NCI-H345 (cell line): Measurements from ENCODE around the gene KRT8.
"Not testable (repeated sequence)": the region's sequence is repeated elsewhere in the genome, so short reads cannot be mapped to it uniquely, and the experiment has no call there.

Experiments
- DNase-seq: peaks from one replicate; lab custom pipeline; 2025; lab: John Stamatoyannopoulos, UW

KRT8 gene

GRCh38 chr12:52901715-52902541 lies 2.9 kb downstream of the KRT8 start:
- DNase-seq, result no peak

- no peak for DNase-seq
Observed at GRCh38 chr12:52900896-52901714, 3.8 kb downstream of the KRT8 start.

- DNase-seq, result no peak
Observed at GRCh38 chr12:52900166-52900895, 4.5 kb downstream of the KRT8 start.

DNA sequence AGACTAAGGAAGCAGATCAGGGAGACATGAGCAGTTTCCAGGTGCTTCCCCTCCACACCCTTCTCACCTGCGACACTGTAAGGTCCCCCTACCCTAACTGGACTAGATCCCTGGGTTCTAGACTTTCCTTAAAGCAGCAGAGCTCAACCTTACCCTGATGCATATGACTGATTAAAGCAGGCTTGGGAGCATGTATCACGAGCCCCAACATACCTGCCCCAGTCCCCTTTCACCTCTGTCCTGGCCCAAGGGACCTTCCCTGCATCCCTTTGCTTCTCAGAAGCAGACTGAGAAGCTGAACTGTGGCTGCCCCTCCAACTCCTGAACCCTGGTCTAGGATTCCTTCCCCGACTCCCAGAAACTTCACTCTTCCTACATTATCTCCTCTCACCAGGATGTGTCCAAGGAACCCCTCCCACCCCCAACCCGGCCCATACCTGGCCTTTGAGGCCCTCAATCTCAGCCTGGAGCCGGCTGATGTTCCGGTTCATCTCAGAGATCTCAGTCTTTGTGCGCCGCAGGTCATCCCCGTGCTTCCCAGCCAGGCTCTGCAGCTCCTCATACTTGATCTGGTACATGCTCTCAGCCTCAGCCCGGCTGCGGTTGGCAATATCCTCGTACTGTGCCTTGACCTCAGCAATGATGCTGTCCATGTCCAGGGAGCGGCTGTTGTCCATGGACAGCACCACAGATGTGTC lies 5.4 kb downstream of the KRT8 start:
- DNase-seq, result no peak

DNA sequence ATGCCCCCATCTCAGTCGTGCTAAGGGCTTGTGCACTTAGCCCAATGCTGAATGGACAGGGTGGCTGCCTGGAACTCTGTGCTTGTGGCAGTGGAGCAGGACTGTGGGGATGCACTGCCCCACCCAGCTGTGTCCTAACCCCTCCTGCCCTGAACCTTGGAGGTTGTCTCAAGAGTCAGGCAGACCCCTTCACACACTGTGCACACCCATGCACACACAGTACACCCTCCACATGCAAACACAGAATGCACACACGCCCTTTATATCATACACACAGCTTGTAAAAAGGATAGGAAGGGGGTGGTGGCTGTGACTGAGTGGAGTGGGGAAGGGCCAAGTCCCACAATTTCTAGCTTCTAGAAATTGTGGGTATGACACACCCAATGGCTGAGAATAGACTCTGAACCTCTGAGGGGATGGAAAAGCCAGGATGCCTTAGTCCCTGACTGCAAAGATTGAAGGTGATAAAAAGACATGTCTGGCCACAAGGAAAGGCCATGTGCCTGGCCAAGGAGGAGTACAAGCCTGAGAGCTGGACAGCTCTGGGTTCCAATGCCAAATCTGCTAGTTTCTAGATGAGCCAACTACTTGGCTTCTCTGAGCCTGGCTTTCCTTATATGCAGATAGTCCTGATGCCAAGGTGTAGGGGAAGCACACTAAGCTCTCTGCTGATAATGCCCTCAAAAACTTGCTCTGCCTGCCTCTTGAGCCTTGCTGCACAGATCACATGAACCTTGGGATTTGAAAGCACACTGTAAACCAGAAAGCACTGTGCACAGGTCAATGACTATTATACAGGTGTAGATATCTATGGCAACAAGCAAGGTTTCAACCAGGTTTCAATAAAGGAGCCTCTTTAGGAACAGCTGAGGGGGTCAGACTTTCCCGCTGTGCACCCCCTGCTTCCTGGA lies 8.4 kb downstream of the KRT8 start:
- peak; percentile 32 for DNase-seq

DNA sequence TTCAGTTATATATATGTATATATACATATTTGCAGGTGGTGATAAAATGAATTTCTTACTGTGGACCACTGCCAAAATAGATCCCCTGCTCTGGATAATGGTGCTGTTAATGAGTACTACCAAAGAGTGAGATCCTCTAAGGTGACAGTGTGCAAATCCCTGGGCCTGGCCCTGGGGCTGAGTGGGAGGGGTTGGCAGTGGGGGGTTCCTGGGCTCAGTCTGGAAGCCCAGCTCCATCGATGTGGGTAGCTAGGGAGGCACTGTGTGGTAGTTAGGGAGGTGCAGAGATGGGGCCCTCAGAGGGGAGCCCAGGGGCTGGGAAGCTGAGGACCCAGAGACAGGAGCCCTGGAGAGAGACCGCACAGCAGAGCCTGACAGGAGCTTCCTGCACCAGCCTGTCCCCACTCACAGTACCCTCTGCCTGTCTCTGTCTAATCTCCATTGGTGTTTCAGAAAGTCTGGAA lies 9.1 kb downstream of the KRT8 start:
- peak; percentile 89 for DNase-seq

- no peak for DNase-seq
Observed at GRCh38 chr12:52892974-52893373, 11.9 kb downstream of the KRT8 start.

DNA sequence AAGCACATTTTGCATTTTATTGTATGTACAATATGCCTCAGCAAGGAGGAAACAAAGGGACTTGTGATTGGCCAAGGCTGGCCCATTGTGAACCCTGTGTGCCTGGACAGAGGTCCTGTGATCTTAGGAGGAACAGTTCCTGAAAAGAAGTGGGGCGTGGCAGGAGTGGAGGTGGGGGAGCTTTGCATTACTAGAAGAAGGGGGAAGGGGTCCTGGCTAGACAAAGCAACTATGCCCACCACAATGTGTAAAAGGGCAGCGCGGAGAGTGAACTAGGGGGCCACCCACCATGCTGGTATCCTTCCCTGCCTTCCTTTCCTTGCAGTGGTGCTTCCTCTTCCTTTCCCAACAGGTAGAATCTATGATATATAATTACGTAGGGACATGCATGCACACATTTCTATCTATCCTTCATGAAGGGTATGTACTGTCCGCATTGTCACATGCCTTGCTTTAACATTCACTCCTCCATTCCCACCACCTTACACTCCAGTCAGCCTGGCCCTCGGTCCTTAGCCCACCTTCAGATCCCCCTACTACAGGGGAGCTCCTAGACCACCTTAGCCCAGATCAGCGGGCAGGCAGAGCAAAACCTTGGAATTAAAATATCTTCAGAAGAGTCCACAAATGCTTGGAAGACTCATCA lies 12.5 kb downstream of the KRT8 start:
- no peak for DNase-seq

- no peak for DNase-seq
Observed at GRCh38 chr12:52891044-52891443, 13.8 kb downstream of the KRT8 start.

DNA sequence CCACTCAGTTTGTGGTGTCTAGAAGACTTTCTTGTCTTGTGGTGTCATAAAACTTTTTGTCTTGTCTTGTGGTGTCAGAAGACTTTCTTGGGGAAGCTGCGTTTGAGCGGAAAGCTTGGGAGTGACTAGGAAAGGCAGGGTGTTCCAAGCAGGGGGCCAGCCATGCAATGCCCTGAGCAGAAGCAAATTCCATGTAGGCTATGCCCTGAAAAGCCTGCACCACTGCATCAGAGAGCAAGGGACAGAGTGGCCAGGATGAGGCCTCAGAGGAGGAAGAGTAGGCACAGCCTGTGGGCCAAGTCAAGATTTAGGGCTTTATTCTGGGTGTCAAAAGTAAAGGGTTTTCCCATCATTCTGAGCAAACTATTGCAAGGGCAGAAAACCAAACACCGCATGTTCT lies 14.5 kb downstream of the KRT8 start:
- DNase-seq, result no peak

GRCh38 chr12:52884526-52885293 lies 20.2 kb downstream of the KRT8 start:
- DNase-seq, result peak; percentile 75

DNA sequence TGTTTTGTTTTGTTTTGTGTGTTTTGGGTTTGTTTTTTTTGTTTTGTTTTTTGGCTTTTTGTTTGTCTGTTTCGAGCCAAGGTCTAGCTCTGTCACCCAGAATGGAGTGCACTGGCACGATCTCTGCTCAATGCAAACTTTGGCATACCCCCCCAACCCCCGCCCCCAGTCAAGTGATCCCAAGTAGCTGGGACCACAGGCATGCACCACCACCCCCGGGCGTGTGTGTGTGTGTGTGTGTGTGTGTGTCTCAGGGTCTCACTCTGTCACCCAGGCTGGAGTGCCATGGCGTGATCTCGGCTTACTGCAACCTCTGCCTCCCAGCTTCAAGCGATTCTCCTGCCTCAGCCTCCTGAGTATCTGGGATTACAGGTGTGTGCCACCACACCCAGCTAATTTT lies 24.4 kb downstream of the KRT8 start:
- not testable (repeated sequence) for DNase-seq

GRCh38 chr12:52879394-52880351 lies 25.2 kb downstream of the KRT8 start:
- DNase-seq, result peak; percentile 86

DNA sequence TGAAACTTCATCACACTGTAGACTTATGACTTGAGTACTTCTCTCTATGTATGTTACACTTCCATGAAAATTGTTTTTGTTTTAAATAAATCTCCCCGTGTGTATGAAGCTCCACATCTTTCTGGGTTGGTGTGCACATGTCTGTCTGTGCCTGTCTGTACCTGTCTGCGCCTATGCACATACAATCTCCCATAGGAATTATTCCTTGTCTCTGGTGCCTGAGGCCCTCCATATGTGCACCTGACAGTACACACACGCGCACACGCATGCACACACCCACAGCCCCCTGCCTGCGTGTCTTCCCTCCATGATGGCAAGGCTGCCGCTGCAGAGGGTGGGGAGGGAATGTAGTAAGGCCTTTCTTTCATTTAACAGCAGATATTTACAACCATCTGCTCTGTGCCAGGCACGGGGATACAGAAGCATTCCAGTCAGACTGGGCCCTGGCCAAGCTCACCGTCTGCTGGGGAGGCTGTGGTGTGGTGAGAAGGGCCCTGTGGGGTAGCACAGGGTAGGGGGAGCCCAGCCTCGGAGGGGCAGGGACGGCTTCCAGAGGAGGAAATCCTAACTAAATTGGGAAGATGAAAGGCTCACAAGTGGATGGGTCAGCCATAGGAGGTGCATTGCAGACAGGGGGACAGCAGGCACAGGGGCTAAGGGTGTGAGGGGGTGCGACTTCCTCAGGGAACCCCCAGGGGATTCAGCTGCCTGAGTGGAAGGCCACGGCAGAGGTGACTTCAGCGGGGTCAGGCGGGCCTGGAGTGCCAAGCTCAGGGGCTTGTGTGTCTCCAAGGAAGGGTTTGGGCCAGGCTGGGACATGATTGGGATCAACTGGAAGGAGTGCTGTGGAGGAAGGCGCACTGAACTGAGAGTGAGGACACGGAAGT lies 26.1 kb downstream of the KRT8 start:
- DNase-seq, result no peak

GRCh38 chr12:52877242-52877641 lies 27.6 kb downstream of the KRT8 start:
- no peak for DNase-seq

DNA sequence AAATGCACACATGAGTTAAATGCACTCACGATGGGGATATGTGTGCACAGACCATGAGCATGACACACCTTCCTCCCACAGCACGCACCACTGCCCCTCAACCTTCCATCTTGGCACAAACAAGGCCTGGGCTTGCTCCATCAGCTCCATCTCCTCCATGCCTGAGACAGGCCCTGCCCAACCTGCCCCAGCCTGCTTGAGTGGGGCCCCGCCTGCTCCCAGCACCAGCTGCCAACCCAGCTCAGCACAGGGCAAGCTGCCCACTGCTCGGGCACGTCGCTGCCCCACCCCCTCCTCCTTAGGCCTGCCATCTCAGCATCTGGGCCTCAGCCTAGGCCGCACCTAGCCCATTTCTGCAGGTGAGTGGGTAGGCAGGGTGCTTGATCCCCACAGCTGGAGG lies 28.5 kb downstream of the KRT8 start:
- DNase-seq, result peak; percentile 57
